DMS 273 treated with DMSO at 0.1 percent for 48 hours (cell line): ENCODE results near the gene CHCHD3.
A peak's percentile ranks its signal among the peaks of the same experiment; 100 is the strongest.

Source experiments
- DNase-seq: peaks from one replicate; lab custom pipeline; 2025; lab: John Stamatoyannopoulos, UW

CHCHD3 gene

GRCh38 chr7:133081599-133082389, at the start of gene CHCHD3:
Gene CHCHD3, minus strand, starts transcription at chr7:133082090. Its CDS starts 153 bp downstream, at chr7:133081937.
- DNase-seq: peak; percentile 99

- DNase-seq: no peak
Measured at GRCh38 chr7:133130166-133130565, 48.3 kb upstream of the CHCHD3 start.

GRCh38 chr7:133126422-133126821, 44.5 kb upstream of the CHCHD3 start:
- DNase-seq: no peak

GRCh38 chr7:133124974-133125373, 43.1 kb upstream of the CHCHD3 start:
- no peak for DNase-seq

- DNase-seq: peak; percentile 58
Measured at GRCh38 chr7:133121175-133121844, 39.4 kb upstream of the CHCHD3 start.

- DNase-seq: no peak
Measured at GRCh38 chr7:133119067-133119466, 37.2 kb upstream of the CHCHD3 start.

- DNase-seq: peak; percentile 13
Measured at GRCh38 chr7:133118261-133118660, 36.4 kb upstream of the CHCHD3 start.

- DNase-seq: no peak
Measured at GRCh38 chr7:133117452-133117851, 35.6 kb upstream of the CHCHD3 start.

- DNase-seq: no peak
Measured at GRCh38 chr7:133115596-133115995, 33.7 kb upstream of the CHCHD3 start.

GRCh38 chr7:133114519-133114918, 32.6 kb upstream of the CHCHD3 start:
- DNase-seq: no peak

- DNase-seq: no peak
Measured at GRCh38 chr7:133112976-133113375, 31.1 kb upstream of the CHCHD3 start.

- DNase-seq: no peak
Measured at GRCh38 chr7:133112335-133112734, 30.4 kb upstream of the CHCHD3 start.

- DNase-seq: no peak
Measured at GRCh38 chr7:133110312-133110711, 28.4 kb upstream of the CHCHD3 start.

- no peak for DNase-seq
Measured at GRCh38 chr7:133109816-133110215, 27.9 kb upstream of the CHCHD3 start.

- no peak for DNase-seq
Measured at GRCh38 chr7:133108023-133108422, 26.1 kb upstream of the CHCHD3 start.

- DNase-seq: no peak
Measured at GRCh38 chr7:133102276-133103060, 20.6 kb upstream of the CHCHD3 start.

- DNase-seq: no peak
Measured at GRCh38 chr7:133099633-133100286, 17.9 kb upstream of the CHCHD3 start.

GRCh38 chr7:133095119-133095671, 13.3 kb upstream of the CHCHD3 start:
- no peak for DNase-seq

- DNase-seq: no peak
Measured at GRCh38 chr7:133091943-133092464, 10.1 kb upstream of the CHCHD3 start.

- no peak for DNase-seq
Measured at GRCh38 chr7:133082390-133082766, 488 bp upstream of the CHCHD3 start.

- DNase-seq: no peak
Measured at GRCh38 chr7:133081119-133081598, 731 bp downstream of the CHCHD3 start.
